ENCODE measurements around the gene GHR. TPM values are rescaled to one million over a fixed set of nuclear protein-coding genes. Genes with fewer than 3 reads are reported as not detected.

The GHR gene
- total RNA-seq, 3 donors from 2014 or later (not counting 1 experiment from before 2014, with no cell fraction given) = not detected

- Mint-ChIP-seq H3K36me3 (no peaks in the 10 kb centered on the region), H3K4me3 (no peak overlapping the region), H3K9me3 (peaks cover 2% of the 10 kb centered on the region in 2 donors), H3K27me3 (ENCODE audit: low read depth in 2 of 2) (peaks cover 20 to 21% of the 10 kb centered on the region in 2 donors), H3K27ac (no peak overlapping the region), H3K4me1 (no peaks in the 10 kb centered on the region)
- Histone ChIP-seq H3K27me3 (ENCODE audit: control insufficient read depth, insufficient read depth, low read length) (no peaks in the 10 kb centered on the region), H3K36me3 (ENCODE audit: control insufficient read depth, insufficient read depth, low read length) (no peaks in the 10 kb centered on the region), H3K9me3 (ENCODE audit: control insufficient read depth, insufficient read depth, low read length) (no peaks in the 10 kb centered on the region), H3K4me3 (ENCODE audit: low read length) (no peak overlapping the region), H3K27ac (ENCODE audit: low read length) (no peak overlapping the region), H3K4me1 (ENCODE audit: control insufficient read depth, insufficient read depth, low read length) (no peaks in the 10 kb centered on the region)
- DNase-seq (no peak), ATAC-seq (no peak)
- intact Hi-C loops (cut with micrococcal nuclease) = no loop called here
- TF ChIP-seq CTCF (IDR thresholded peaks at IDR 0.05) = no peak
- WGBS (ENCODE audit: insufficient coverage) = 69% methylated on average over 3 of the region's 3 CpGs
Observed at GRCh38 chr5:42612750-42613366, 189.6 kb downstream of the GHR start.

GRCh38 chr5:42614509-42614908 is 191.3 kb downstream of the GHR start:
- Histone ChIP-seq H3K27me3 (ENCODE audit: control insufficient read depth, insufficient read depth, low read length) (no peaks in the 10 kb centered on the region), H3K9me3 (ENCODE audit: control insufficient read depth, insufficient read depth, low read length) (no peaks in the 10 kb centered on the region), H3K4me3 (ENCODE audit: low read length) (no peak overlapping the region), H3K4me1 (ENCODE audit: control insufficient read depth, insufficient read depth, low read length) (no peaks in the 10 kb centered on the region), H3K36me3 (ENCODE audit: control insufficient read depth, insufficient read depth, low read length) (no peaks in the 10 kb centered on the region), H3K27ac (ENCODE audit: low read length) (no peak overlapping the region)
- Mint-ChIP-seq H3K4me1 (no peaks in the 10 kb centered on the region), H3K27ac (no peak overlapping the region), H3K36me3 (no peaks in the 10 kb centered on the region), H3K9me3 (peaks cover 0 to 2% of the 10 kb centered on the region in 2 donors), H3K4me3 (no peak overlapping the region), H3K27me3 (ENCODE audit: low read depth in 2 of 2) (peaks cover 20 to 21% of the 10 kb centered on the region in 2 donors)
- intact Hi-C loops (cut with micrococcal nuclease) = no loop called here
- DNase-seq (no peak), ATAC-seq (no peak)
- no peak for TF ChIP-seq CTCF (IDR thresholded peaks at IDR 0.05)

GRCh38 chr5:42620579-42621216 is 197.5 kb downstream of the GHR start:
- H3K27me3 Mint-ChIP-seq (ENCODE audit: low read depth in 2 of 2) = peaks cover 11 to 13% of the 10 kb centered on the region in 2 donors
- no peaks in the 10 kb centered on the region for H3K36me3 ChIP-seq (ENCODE audit: control insufficient read depth, insufficient read depth, low read length)
- H3K27me3 ChIP-seq (ENCODE audit: control insufficient read depth, insufficient read depth, low read length) = no peaks in the 10 kb centered on the region
- no peak overlapping the region for H3K4me3 Mint-ChIP-seq
- no peak for ATAC-seq
- intact Hi-C loops (cut with micrococcal nuclease) = no loop called here
- no peaks in the 10 kb centered on the region for H3K4me1 ChIP-seq (ENCODE audit: control insufficient read depth, insufficient read depth, low read length)
- no peaks in the 10 kb centered on the region for H3K36me3 Mint-ChIP-seq
- H3K4me3 ChIP-seq (ENCODE audit: low read length) = no peak overlapping the region
- no peak for TF ChIP-seq CTCF (IDR thresholded peaks at IDR 0.05)
- H3K4me1 Mint-ChIP-seq = no peaks in the 10 kb centered on the region
- H3K9me3 Mint-ChIP-seq = no peaks in the 10 kb centered on the region
- DNase-seq = no peak
- peak overlapping the region; percentile 54 for H3K27ac ChIP-seq (ENCODE audit: low read length)
- 58% methylated on average over 2 of the region's 4 CpGs for WGBS (ENCODE audit: insufficient coverage)
- H3K9me3 ChIP-seq (ENCODE audit: control insufficient read depth, insufficient read depth, low read length) = no peaks in the 10 kb centered on the region
- no peak overlapping the region for H3K27ac Mint-ChIP-seq

- Histone ChIP-seq H3K27me3 (ENCODE audit: control insufficient read depth, insufficient read depth, low read length) (no peaks in the 10 kb centered on the region), H3K27ac (ENCODE audit: low read length) (peak overlapping the region; percentile 54), H3K36me3 (ENCODE audit: control insufficient read depth, insufficient read depth, low read length) (no peaks in the 10 kb centered on the region), H3K9me3 (ENCODE audit: control insufficient read depth, insufficient read depth, low read length) (no peaks in the 10 kb centered on the region), H3K4me3 (ENCODE audit: low read length) (no peak overlapping the region), H3K4me1 (ENCODE audit: control insufficient read depth, insufficient read depth, low read length) (no peaks in the 10 kb centered on the region)
- no peak for DNase-seq
- Mint-ChIP-seq H3K4me1 (no peaks in the 10 kb centered on the region), H3K9me3 (no peaks in the 10 kb centered on the region), H3K4me3 (no peak overlapping the region), H3K27me3 (ENCODE audit: low read depth in 2 of 2) (peaks cover 7 to 8% of the 10 kb centered on the region in 2 donors), H3K36me3 (no peaks in the 10 kb centered on the region), H3K27ac (no peak overlapping the region)
- WGBS (ENCODE audit: insufficient coverage) = 63% methylated on average over 3 of the region's 3 CpGs
- intact Hi-C loops (cut with micrococcal nuclease) = no loop called here
- no peak for ATAC-seq
- no peak for TF ChIP-seq CTCF (IDR thresholded peaks at IDR 0.05)
Observed at GRCh38 chr5:42621242-42621641, 198.0 kb downstream of the GHR start.
